ENCODE data around the gene SNX32. TPM values are rescaled to one million over a fixed set of nuclear protein-coding genes. Genes with fewer than 3 reads are reported as not detected.

SNX32 gene
- total RNA-seq, 2 experiments from 2014 or later = 0.33 to 0.61 TPM

DNA sequence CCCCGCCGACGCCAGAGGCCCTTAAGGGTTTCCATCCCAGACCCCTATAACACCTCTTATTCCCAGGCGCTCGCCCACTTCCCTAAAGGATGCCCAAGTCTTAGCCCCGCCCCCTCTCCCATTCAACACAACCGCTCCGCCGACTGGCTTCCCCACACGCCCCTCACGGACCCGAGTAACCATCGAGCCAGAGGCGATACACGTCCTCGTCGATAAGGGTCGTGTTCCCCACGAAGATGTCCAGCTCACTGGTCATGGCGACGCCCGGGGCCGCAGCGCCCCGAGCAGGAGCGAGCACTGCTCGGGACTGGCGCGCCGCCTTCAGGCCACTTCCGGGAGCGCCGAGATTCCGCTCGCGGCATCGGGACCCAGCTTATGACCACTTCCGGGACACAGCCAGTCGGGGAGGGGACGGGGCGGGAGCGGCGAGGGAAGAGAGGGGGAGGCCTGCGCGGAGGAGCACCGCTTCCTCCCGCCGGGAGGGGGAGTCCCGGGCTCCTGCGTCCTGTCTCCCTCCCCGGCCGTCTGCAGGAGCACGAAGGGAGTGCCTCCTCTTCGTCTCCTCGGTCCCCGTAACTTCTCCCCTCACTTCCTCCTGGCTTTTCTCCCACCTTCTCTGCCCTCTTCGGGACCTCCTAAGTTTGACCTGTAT lies 54.5 kb downstream of the SNX32 start, which contains the start of gene FIBP:
FIBP (minus strand) TSS at position 309 of the 652 bp plus-strand sequence; CDS start at position 256, 53 bp downstream.
- peak within 1 kb of the TSS; percentile 88 to 91 for H3K27ac ChIP-seq (ENCODE audit: low read depth in 1 of 2, low read length in 2 of 2)
- peaks cover 68% of the 10 kb centered on the region for H3K4me1 ChIP-seq (ENCODE audit: insufficient read depth, low read length)
- peak; percentile 60 for ATAC-seq (ENCODE audit: poor library complexity)
- H3K4me3 ChIP-seq (ENCODE audit: low read length) = peak within 1 kb of the TSS; percentile 93
- peak within 1 kb of the TSS; percentile 87 for H3K4me3 Mint-ChIP-seq
- TF ChIP-seq, protein P1, sequence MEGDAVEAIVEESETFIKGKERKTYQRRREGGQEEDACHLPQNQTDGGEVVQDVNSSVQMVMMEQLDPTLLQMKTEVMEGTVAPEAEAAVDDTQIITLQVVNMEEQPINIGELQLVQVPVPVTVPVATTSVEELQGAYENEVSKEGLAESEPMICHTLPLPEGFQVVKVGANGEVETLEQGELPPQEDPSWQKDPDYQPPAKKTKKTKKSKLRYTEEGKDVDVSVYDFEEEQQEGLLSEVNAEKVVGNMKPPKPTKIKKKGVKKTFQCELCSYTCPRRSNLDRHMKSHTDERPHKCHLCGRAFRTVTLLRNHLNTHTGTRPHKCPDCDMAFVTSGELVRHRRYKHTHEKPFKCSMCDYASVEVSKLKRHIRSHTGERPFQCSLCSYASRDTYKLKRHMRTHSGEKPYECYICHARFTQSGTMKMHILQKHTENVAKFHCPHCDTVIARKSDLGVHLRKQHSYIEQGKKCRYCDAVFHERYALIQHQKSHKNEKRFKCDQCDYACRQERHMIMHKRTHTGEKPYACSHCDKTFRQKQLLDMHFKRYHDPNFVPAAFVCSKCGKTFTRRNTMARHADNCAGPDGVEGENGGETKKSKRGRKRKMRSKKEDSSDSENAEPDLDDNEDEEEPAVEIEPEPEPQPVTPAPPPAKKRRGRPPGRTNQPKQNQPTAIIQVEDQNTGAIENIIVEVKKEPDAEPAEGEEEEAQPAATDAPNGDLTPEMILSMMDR (IDR thresholded peaks at IDR 0.05) = peak; percentile 95
- no peaks in the 10 kb centered on the region for H3K27me3 ChIP-seq (ENCODE audit: control insufficient read depth in 1 of 2, insufficient read depth in 2 of 2, low read length in 2 of 2)
- DNase-seq = peak; percentile 92 to 98 (median 95)
- no peaks in the 10 kb centered on the region for H3K27me3 Mint-ChIP-seq
- H3K36me3 ChIP-seq (ENCODE audit: insufficient read depth, low read length) = peaks cover 23% of the 10 kb centered on the region
- no peaks in the 10 kb centered on the region for H3K9me3 ChIP-seq (ENCODE audit: control insufficient read depth in 1 of 2, insufficient read depth in 1 of 2, low read length in 2 of 2)
- ChIA-PET CTCF (interaction anchor here (0.5 to 5.2 kb wide), 33 partner anchors 8 to 346 kb away, joined by 3 to 80 read pairs (median 7); partner anchors contain the start of genes AP5B1, BANF1, C11orf68 and CFL1), POLR2A (interaction anchor here (0.6 to 5.8 kb wide), 22 partner anchors 8 to 389 kb away, joined by 3 to 248 read pairs (median 12); partner anchors contain the start of genes AP5B1, BANF1, C11orf68 and CFL1)
- intact Hi-C loops (cut with DNase I, micrococcal nuclease) = loop anchor here (1.0 to 10.0 kb wide), 9 partner anchors 15 to 173 kb away; partner anchors contain the start of genes C11orf68 (in 2 of the 2), DRAP1 (in 2 of the 2), BANF1 (in 1 of the 2) and CFL1 (in 1 of the 2)
- peaks cover 46% of the 10 kb centered on the region for H3K36me3 Mint-ChIP-seq (ENCODE audit: low read depth)
- peaks cover 63% of the 10 kb centered on the region for H3K4me1 Mint-ChIP-seq (ENCODE audit: low read depth)
- peak within 1 kb of the TSS; percentile 95 for H3K27ac Mint-ChIP-seq
- no peaks in the 10 kb centered on the region for H3K9me3 Mint-ChIP-seq

DNA sequence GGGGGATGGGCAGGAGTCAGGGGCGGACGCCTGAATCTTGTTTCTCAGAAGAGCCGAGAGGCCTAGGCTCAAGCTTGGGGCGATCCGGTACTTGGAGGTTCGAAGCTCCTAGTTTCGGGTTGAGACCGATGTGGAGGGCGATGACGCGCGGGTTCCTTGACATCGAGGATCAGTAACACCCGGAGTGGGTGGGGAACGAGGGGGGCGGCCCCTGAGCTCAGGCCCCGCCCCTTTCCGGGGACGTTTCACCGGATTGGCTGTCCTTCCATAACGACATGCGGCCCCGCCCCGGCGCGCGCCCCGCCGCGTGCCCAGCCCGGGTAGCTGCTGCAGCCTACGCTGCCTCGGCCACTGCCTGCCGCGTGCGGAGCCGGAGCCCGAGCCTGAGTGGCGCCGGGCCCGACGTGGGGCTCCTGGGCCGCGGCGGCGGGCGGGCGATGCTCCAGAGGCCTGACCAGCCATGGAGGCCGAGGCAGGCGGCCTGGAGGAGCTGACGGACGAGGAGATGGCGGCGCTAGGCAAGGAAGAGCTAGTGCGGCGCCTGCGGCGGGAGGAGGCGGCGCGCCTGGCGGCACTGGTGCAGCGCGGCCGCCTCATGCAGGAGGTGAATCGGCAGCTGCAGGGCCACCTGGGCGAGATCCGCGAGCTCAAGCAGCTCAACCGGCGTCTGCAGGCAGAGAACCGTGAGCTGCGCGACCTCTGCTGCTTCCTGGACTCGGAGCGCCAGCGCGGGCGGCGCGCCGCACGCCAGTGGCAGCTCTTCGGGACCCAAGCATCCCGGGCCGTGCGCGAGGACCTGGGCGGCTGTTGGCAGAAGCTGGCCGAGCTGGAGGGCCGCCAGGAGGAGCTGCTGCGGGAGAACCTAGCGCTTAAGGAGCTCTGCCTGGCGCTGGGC lies 56.8 kb downstream of the SNX32 start, which contains the start of gene CCDC85B:
CCDC85B (plus strand) TSS at position 350 of the 895 bp plus-strand sequence; CDS start at position 461, 111 bp downstream.
- H3K27me3 Mint-ChIP-seq = no peaks in the 10 kb centered on the region
- TF ChIP-seq, protein P1 (IDR thresholded peaks at IDR 0.05) = peak; percentile 28
- H3K9me3 Mint-ChIP-seq = no peaks in the 10 kb centered on the region
- Histone ChIP-seq H3K36me3 (ENCODE audit: insufficient read depth, low read length) (peaks cover 3% of the 10 kb centered on the region), H3K9me3 (ENCODE audit: control insufficient read depth in 1 of 2, insufficient read depth in 1 of 2, low read length in 2 of 2) (no peaks in the 10 kb centered on the region), H3K4me3 (ENCODE audit: low read length) (peak within 1 kb of the TSS; percentile 93), H3K27ac (ENCODE audit: low read depth in 1 of 2, low read length in 2 of 2) (peak within 1 kb of the TSS; percentile 88 to 91), H3K4me1 (ENCODE audit: insufficient read depth, low read length) (peaks cover 72% of the 10 kb centered on the region), H3K27me3 (ENCODE audit: control insufficient read depth in 1 of 2, insufficient read depth in 2 of 2, low read length in 2 of 2) (no peaks in the 10 kb centered on the region)
- ChIA-PET POLR2A (interaction anchor here (0.7 to 5.8 kb wide), 49 partner anchors 10 to 794 kb away, joined by 3 to 248 read pairs (median 6); partner anchors contain the start of genes AP5B1, BANF1, C11orf68 and CFL1), CTCF (interaction anchor here (1.0 to 5.2 kb wide), 21 partner anchors 8 to 422 kb away, joined by 3 to 80 read pairs (median 4); partner anchors contain the start of genes AP5B1, BANF1, C11orf68 and CFL1)
- ATAC-seq (ENCODE audit: poor library complexity) = peak; percentile 65
- intact Hi-C loops (cut with DNase I, micrococcal nuclease) = loop anchor here (1.0 kb wide), 2 partner anchors 10 to 71 kb away; partner anchors contain the start of genes FOSL1 (in 2 of the 2) and SART1 (in 1 of the 2)
- peak within 1 kb of the TSS; percentile 95 for H3K27ac Mint-ChIP-seq
- H3K4me3 Mint-ChIP-seq = peak within 1 kb of the TSS; percentile 88
- peaks cover 24% of the 10 kb centered on the region for H3K36me3 Mint-ChIP-seq (ENCODE audit: low read depth)
- H3K4me1 Mint-ChIP-seq (ENCODE audit: low read depth) = peaks cover 66% of the 10 kb centered on the region
- peak; percentile 97 to 100 (median 98) for DNase-seq

All from CD4-positive, alpha-beta T cell (primary cell).